NCI-H2107 treated with DMSO at 0.1 percent for 48 hours (cell line): ENCODE results near the gene UNC5A.
A peak's percentile ranks its signal among the peaks of the same experiment; 100 is the strongest.

Experiments used
- DNase-seq: peaks from one replicate; lab custom pipeline; 2025; ENCODE audit not compliant: unreplicated experiment; lab: John Stamatoyannopoulos, UW

The UNC5A gene

GRCh38 chr5:176799488-176799887 is 10.9 kb upstream of the UNC5A start:
- no peak for DNase-seq

- DNase-seq, result no peak
These were observed 10.3 kb upstream of the UNC5A start for GRCh38 chr5:176800024-176800423.

GRCh38 chr5:176802116-176802784 is 8.1 kb upstream of the UNC5A start:
- no peak for DNase-seq

GRCh38 chr5:176803068-176803942 is 7.1 kb upstream of the UNC5A start:
- peak; percentile 40 for DNase-seq

GRCh38 chr5:176803943-176804498 is 6.3 kb upstream of the UNC5A start:
- no peak for DNase-seq

GRCh38 chr5:176806137-176806536 is 4.2 kb upstream of the UNC5A start:
- no peak for DNase-seq

GRCh38 chr5:176809544-176810080 is 747 bp upstream of the UNC5A start:
- DNase-seq, result no peak

- DNase-seq, result no peak
These were observed 535 bp downstream of the UNC5A start for GRCh38 chr5:176810687-176811501.

- DNase-seq, result no peak
These were observed 2.2 kb downstream of the UNC5A start for GRCh38 chr5:176812269-176813259.

GRCh38 chr5:176813587-176814312 is 3.4 kb downstream of the UNC5A start:
- no peak for DNase-seq

GRCh38 chr5:176814313-176814685 is 3.9 kb downstream of the UNC5A start:
- no peak for DNase-seq

- no peak for DNase-seq
These were observed 4.6 kb downstream of the UNC5A start for GRCh38 chr5:176814836-176815438.

GRCh38 chr5:176816043-176816745 is 5.8 kb downstream of the UNC5A start:
- DNase-seq, result peak; percentile 51

GRCh38 chr5:176816791-176817347 is 6.5 kb downstream of the UNC5A start:
- DNase-seq, result no peak

- DNase-seq, result no peak
These were observed 7.0 kb downstream of the UNC5A start for GRCh38 chr5:176817369-176817840.

GRCh38 chr5:176817841-176818377 is 7.5 kb downstream of the UNC5A start:
- DNase-seq, result no peak

GRCh38 chr5:176818391-176819098 is 8.2 kb downstream of the UNC5A start:
- DNase-seq, result no peak
